Measurements from ENCODE around the gene BDKRB2.

BDKRB2 gene

DNA sequence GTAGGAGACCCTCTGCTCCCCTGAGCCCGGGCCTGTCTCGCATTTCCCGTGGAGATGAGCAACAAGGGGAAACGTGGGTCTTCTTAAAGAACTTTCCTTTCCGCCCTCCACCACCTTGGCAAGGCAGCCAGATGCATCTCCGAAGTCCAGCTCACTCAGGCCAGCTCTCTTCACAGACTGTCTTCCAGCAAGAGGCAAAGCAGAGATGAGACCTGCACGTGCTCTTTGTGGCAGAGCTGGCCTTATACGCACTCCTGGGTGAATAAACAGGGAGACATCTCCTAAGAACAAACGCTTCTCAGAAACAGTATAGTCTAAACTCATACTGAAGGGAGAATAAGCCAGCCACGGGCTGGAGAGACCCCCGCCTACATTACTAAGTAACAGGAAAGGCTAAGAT is 50.0 kb downstream of the BDKRB2 start:
- no peaks in the 10 kb centered on the region for H3K9me3 ChIP-seq (ENCODE audit: severe bottlenecking)
- H3K27ac ChIP-seq: no peak overlapping the region
- no peak for DNase-seq
- no peak overlapping the region for H3K4me3 ChIP-seq (ENCODE audit: low read depth, low read length)
- TF ChIP-seq, protein P1, sequence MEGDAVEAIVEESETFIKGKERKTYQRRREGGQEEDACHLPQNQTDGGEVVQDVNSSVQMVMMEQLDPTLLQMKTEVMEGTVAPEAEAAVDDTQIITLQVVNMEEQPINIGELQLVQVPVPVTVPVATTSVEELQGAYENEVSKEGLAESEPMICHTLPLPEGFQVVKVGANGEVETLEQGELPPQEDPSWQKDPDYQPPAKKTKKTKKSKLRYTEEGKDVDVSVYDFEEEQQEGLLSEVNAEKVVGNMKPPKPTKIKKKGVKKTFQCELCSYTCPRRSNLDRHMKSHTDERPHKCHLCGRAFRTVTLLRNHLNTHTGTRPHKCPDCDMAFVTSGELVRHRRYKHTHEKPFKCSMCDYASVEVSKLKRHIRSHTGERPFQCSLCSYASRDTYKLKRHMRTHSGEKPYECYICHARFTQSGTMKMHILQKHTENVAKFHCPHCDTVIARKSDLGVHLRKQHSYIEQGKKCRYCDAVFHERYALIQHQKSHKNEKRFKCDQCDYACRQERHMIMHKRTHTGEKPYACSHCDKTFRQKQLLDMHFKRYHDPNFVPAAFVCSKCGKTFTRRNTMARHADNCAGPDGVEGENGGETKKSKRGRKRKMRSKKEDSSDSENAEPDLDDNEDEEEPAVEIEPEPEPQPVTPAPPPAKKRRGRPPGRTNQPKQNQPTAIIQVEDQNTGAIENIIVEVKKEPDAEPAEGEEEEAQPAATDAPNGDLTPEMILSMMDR (IDR thresholded peaks at IDR 0.05; ENCODE audit: low read depth, low read length): no peak
- H3K27me3 ChIP-seq (ENCODE audit: insufficient read depth, low read depth, severe bottlenecking): no peaks in the 10 kb centered on the region
- H3K36me3 ChIP-seq: no peaks in the 10 kb centered on the region

DNA sequence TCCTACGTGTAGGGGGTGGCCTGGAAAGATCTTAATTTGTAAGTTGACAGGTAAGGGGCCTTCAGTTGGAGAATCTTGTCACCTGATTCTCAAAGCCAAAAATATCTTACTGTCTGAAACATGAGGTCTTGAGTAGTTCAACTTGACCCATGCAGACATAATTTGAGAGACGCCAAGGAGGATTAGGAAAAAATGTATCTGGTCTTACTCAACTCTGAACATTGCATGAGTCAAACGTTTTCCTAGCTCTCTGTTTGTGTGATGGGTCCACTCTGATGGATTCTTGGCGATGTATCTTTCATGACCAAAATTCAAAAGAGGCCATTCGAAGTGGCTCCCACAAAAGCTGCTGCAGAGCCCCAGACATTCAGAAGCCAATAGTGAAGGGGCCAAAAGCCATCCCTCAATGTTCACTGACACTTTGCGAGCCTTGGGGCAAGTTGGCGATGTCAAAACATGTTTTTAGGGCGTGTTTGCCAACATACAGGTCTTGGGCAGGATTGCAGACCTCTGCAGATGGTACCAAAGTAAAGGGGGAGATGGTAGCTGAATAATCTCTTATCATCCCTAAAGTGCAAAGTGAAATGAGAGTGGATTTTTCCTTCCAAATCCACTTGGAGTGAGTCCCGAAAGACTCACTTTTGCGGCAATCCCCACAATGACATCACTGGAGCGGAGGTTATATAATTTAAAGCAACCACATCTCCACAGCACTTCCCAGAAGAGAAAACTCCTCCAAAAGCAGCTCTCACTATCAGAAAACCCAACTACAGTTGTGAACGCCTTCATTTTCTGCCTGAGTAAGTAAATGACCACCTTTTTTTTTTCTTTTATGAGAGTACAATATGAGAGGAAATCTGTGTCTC is 51.1 kb downstream of the BDKRB2 start, which contains the start of gene BDKRB1:
BDKRB1 (plus strand) TSS at position 710 of the 866 bp plus-strand sequence. CDS start 7,473 bp downstream, outside the sequence.
- DNase-seq: no peak
- Histone ChIP-seq H3K36me3 (no peaks in the 10 kb centered on the region), H3K27me3 (ENCODE audit: insufficient read depth, low read depth, severe bottlenecking) (no peaks in the 10 kb centered on the region), H3K4me3 (ENCODE audit: low read depth, low read length) (no peak within 1 kb of the TSS), H3K27ac (no peak within 1 kb of the TSS), H3K9me3 (ENCODE audit: severe bottlenecking) (no peaks in the 10 kb centered on the region)
- TF ChIP-seq, protein P1 (IDR thresholded peaks at IDR 0.05; ENCODE audit: low read depth, low read length): no peak

DNA sequence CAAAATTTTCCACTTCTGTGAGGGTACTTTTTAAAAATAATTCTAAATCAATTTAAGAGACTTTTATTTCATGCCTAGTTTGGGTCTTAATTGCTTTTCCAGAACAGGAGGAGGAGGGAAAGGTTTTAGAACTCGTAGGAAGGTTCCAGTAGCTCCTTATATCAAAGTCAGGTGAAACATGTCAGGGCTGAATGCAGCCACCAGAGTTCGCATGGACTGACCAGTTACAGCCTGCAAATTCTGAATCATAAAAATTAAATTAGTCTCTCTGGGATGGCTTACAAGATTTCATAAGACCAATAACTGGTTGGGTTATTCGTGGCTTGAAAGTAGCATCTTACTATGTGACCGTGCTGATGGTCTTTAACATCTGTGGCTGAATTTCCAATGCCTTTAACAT is 51.8 kb downstream of the BDKRB2 start:
- H3K9me3 ChIP-seq (ENCODE audit: severe bottlenecking): no peaks in the 10 kb centered on the region
- no peak for DNase-seq
- TF ChIP-seq, protein P1 (IDR thresholded peaks at IDR 0.05; ENCODE audit: low read depth, low read length): no peak
- H3K4me3 ChIP-seq (ENCODE audit: low read depth, low read length): no peak overlapping the region
- H3K36me3 ChIP-seq: no peaks in the 10 kb centered on the region
- no peak overlapping the region for H3K27ac ChIP-seq
- no peaks in the 10 kb centered on the region for H3K27me3 ChIP-seq (ENCODE audit: insufficient read depth, low read depth, severe bottlenecking)

DNA sequence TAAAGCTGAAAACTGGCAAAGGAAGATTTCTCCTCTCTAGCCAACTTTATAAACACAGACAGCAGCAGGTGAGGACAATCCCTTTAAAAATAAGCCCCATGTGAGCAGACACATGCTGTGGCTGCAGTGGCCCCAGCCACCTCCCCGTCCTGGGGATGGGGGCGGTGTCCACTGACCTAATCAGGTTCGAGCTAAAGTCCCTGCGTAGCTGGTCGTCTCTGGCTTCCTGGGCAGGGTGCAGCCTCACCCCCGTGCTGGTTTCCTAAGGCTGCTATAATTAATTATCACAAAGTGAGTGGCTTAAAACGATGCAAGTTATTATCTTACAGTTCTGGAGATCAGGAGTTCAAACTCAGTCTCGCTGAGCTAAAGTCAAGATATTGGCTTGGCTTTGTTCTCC is 52.4 kb downstream of the BDKRB2 start:
- DNase-seq: no peak
- Histone ChIP-seq H3K27ac (no peak overlapping the region), H3K27me3 (ENCODE audit: insufficient read depth, low read depth, severe bottlenecking) (no peaks in the 10 kb centered on the region), H3K36me3 (no peaks in the 10 kb centered on the region), H3K9me3 (ENCODE audit: severe bottlenecking) (no peaks in the 10 kb centered on the region), H3K4me3 (ENCODE audit: low read depth, low read length) (no peak overlapping the region)
- TF ChIP-seq, protein P1 (IDR thresholded peaks at IDR 0.05; ENCODE audit: low read depth, low read length): no peak

DNA sequence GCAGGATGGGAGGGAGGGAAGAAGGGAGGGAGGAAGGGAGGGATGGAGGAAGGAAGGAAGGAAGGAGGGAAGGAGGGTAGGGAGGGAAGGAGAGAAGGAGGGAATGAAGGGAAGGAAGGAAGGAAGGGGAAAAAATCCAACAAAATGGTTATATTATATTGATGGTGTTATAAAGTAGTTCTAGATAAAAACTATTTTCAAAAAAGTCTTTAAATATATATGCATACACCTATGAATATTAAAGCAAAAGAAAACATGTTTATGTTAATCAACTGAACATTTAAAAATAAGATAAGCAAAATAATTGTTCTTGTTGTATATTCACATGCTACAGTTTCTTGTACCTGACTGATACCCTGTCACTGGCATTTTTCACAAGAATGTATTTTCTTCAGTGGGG is 53.3 kb downstream of the BDKRB2 start:
- no peaks in the 10 kb centered on the region for H3K9me3 ChIP-seq (ENCODE audit: severe bottlenecking)
- no peaks in the 10 kb centered on the region for H3K36me3 ChIP-seq
- TF ChIP-seq, protein P1 (IDR thresholded peaks at IDR 0.05; ENCODE audit: low read depth, low read length): no peak
- H3K27me3 ChIP-seq (ENCODE audit: insufficient read depth, low read depth, severe bottlenecking): no peaks in the 10 kb centered on the region
- no peak overlapping the region for H3K4me3 ChIP-seq (ENCODE audit: low read depth, low read length)
- no peak overlapping the region for H3K27ac ChIP-seq
- no peak for DNase-seq

Measured in WERI-Rb-1 (cell line).